ENCODE data around the gene CHAF1B. TPM values are rescaled to one million over a fixed set of nuclear protein-coding genes. Genes with fewer than 3 reads are reported as not detected.

The CHAF1B gene
- total RNA-seq, 2 donors from 2014 or later, result 0.33 to 1.2 TPM

DNA sequence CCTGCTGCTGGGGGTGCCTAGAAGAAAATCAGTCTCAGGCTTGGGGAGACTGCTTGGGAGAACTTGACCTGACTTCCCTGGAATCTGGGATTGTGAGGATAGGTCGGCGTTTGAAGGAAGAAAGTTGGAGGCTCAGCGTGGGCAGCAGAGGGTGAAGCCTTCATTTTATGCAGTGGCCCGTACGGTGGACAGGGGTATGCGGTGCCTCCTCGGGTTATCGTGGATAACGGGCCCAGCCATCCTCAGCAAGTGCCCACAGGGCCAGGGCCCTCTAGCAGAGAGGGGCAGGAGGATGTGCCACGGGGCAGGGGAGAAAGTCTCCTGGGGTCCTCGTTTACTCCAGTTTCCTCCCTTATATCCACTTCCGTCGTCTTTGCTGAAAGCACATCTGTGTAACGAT, 34.0 kb downstream of the CHAF1B start:
- Histone ChIP-seq H3K9me3 (no peaks in the 10 kb centered on the region), H3K4me1 (peaks cover 0 to 16% of the 10 kb centered on the region in 2 donors), H3K27me3 (no peaks in the 10 kb centered on the region), H3K27ac (no peak overlapping the region), H3K36me3 (no peaks in the 10 kb centered on the region), H3K4me3 (no peak overlapping the region)
- TF ChIP-seq, protein P1, sequence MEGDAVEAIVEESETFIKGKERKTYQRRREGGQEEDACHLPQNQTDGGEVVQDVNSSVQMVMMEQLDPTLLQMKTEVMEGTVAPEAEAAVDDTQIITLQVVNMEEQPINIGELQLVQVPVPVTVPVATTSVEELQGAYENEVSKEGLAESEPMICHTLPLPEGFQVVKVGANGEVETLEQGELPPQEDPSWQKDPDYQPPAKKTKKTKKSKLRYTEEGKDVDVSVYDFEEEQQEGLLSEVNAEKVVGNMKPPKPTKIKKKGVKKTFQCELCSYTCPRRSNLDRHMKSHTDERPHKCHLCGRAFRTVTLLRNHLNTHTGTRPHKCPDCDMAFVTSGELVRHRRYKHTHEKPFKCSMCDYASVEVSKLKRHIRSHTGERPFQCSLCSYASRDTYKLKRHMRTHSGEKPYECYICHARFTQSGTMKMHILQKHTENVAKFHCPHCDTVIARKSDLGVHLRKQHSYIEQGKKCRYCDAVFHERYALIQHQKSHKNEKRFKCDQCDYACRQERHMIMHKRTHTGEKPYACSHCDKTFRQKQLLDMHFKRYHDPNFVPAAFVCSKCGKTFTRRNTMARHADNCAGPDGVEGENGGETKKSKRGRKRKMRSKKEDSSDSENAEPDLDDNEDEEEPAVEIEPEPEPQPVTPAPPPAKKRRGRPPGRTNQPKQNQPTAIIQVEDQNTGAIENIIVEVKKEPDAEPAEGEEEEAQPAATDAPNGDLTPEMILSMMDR (IDR thresholded peaks at IDR 0.05), result no peak
- DNase-seq (ENCODE audit: low spot score), result no peak

DNA sequence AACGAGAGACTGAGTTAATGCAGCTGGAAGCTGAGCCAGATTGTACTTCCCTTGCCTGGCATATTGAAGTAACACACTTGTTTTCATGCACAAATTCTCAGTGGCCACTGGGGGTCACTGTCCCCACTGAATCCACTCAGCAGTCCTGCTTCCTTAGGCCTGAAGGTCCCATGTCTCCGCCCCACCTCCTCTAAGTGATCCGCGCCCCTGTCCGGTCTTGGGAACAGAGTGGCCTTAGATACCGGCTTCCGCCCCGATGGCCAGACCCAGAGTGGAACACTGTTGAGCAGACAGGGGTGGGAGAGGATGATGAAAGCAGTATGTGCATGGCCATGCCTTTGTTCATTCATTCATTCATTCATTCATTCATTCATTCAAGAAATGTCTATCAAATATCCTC, 34.8 kb downstream of the CHAF1B start:
- peak; percentile 92 for DNase-seq (ENCODE audit: low spot score)
- H3K9me3 ChIP-seq, result no peaks in the 10 kb centered on the region

GRCh38 chr21:36420571-36421339, 35.6 kb downstream of the CHAF1B start:
- Histone ChIP-seq H3K36me3 (no peaks in the 10 kb centered on the region), H3K4me1 (peaks cover 0 to 16% of the 10 kb centered on the region in 2 donors), H3K9me3 (no peaks in the 10 kb centered on the region), H3K4me3 (no peak overlapping the region), H3K27ac (no peak overlapping the region), H3K27me3 (no peaks in the 10 kb centered on the region)
- DNase-seq (ENCODE audit: low spot score), result no peak
- TF ChIP-seq, protein P1 (IDR thresholded peaks at IDR 0.05), result no peak

More for the DNA sequence above, 34.8 kb downstream of the CHAF1B start:
- TF ChIP-seq, protein P1 (IDR thresholded peaks at IDR 0.05), result peak; percentile 70 to 88
- H3K4me1 ChIP-seq, result peaks cover 0 to 16% of the 10 kb centered on the region in 2 donors
- no peaks in the 10 kb centered on the region for H3K27me3 ChIP-seq
- no peak overlapping the region for H3K4me3 ChIP-seq
- no peak overlapping the region for H3K27ac ChIP-seq
- H3K36me3 ChIP-seq, result no peaks in the 10 kb centered on the region

DNA sequence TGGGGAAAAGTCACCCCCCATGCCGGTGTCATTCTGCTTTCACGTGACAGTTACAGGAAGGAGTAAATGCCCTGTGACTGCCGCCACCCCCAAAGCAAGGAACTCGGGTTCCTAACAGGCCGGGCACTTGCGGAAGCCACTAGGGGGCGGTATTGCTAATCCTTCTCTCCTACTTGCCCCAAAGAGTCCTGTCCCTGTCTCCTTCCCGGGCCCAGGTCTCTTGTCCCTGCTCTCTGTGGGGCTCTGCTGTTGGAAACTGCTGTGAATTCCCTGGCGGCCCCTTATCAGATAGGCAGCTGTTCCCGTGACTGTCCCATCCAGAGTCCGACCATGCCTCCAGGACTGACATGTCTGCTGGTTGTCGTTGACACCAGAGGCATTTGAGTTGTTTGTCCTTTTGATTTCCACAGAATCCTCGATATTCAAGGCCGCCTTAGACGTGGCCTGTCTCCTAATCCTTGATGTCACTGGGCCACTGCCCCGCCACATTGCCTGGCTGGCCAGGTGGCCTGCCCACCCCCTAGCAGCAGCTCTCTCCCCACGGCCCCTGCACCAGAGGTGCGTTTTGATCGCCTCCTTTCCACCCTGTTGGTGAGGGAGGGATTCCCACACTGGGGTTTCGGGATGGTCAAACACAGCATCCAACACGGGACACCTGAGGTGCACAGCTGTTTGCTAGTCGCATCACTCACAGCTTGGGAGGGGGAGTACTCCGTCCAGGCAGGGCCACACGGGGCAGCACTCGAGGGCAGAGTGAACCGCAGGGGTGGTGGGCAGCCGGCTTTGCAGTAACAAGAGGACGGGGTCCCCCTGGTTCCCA, 37.3 kb downstream of the CHAF1B start:
- Histone ChIP-seq H3K4me3 (no peak overlapping the region), H3K36me3 (no peaks in the 10 kb centered on the region), H3K27me3 (no peaks in the 10 kb centered on the region), H3K9me3 (no peaks in the 10 kb centered on the region), H3K4me1 (peaks cover 0 to 16% of the 10 kb centered on the region in 2 donors), H3K27ac (peak overlapping the region in 1 of 2 donors; percentile 9)
- TF ChIP-seq, protein P1 (IDR thresholded peaks at IDR 0.05), result peak; percentile 77 to 84
- DNase-seq (ENCODE audit: low spot score), result peak; percentile 74

GRCh38 chr21:36423771-36424433, 38.7 kb downstream of the CHAF1B start:
- DNase-seq (ENCODE audit: low spot score), result no peak

More at GRCh38 chr21:36423771-36424433, 38.7 kb downstream of the CHAF1B start:
- Histone ChIP-seq H3K36me3 (no peaks in the 10 kb centered on the region), H3K4me1 (peaks cover 0 to 16% of the 10 kb centered on the region in 2 donors), H3K27me3 (no peaks in the 10 kb centered on the region), H3K27ac (no peak overlapping the region), H3K4me3 (no peak overlapping the region), H3K9me3 (no peaks in the 10 kb centered on the region)
- TF ChIP-seq, protein P1 (IDR thresholded peaks at IDR 0.05), result no peak
